Stomach (tissue), 9 donors: Measurements from ENCODE around the gene CCN5. TPM values are rescaled to one million over a fixed set of nuclear protein-coding genes. Genes with fewer than 3 reads are reported as not detected.

Source experiments
- DNase-seq, 2 donors: peaks; one replicate each; pipeline versions ENCODE4 v3.0.0 to v3.0.0-alpha.2; 2013 to 2019
- H3K27ac ChIP-seq, 5 donors: fragments of 200-600 bp in 4 of 5; sonication (generic) in 4 of 5; one replicate each; pipeline ENCODE4 v1.5.1; 2013 to 2019; ENCODE audit warnings: mild to moderate bottlenecking in 1 of 5, moderate library complexity in 1 of 5
- H3K27me3 ChIP-seq, 3 donors: fragments of 200-600 bp; sonication (generic); one replicate each; pipeline ENCODE4 v1.5.1; 2017 to 2019; ENCODE audit warnings: mixed run types in 1 of 3
- H3K36me3 ChIP-seq, 4 donors: fragments of 200-600 bp; sonication (generic); 1 replicate in 3 of 4; 2 replicates in 1 of 4; pipeline ENCODE4 v1.5.1; 2016 to 2019
- H3K4me1 ChIP-seq, 4 donors: fragments of 200-600 bp; sonication (generic); one replicate each; pipeline ENCODE4 v1.5.1; 2016 to 2019
- H3K4me3 ChIP-seq, 4 donors: fragments of 200-600 bp; sonication (generic) in 3 of 4; one replicate each; pipeline ENCODE4 v1.5.1; 2016 to 2019; ENCODE audit warnings: mild to moderate bottlenecking in 1 of 4
- H3K9me3 ChIP-seq, 4 donors: fragments of 200-600 bp; sonication (generic); one replicate each; pipeline ENCODE4 v1.5.1; 2016 to 2019
- CTCF ChIP-seq, 7 experiments: fragments of 450-650 bp in 4 of 7; fragments of 200-600 bp in 3 of 7; sonication (generic) in 3 of 7; IDR thresholded peaks; one replicate each; pipeline ENCODE4 v1.5.1; 2016 to 2019; ENCODE audit warnings: antibody characterized with exemption in 7 of 7, control low read depth in 2 of 7, mild to moderate bottlenecking in 1 of 7
- EP300 ChIP-seq: sonication (generic); formaldehyde crosslinking; IDR thresholded peaks from one replicate; pipeline ENCODE4 v1.6.1; 2017; ENCODE audit warnings: antibody characterized with exemption
- POLR2A ChIP-seq, 4 donors: fragments of 450-650 bp; IDR thresholded peaks; one replicate each; pipeline ENCODE4 v1.6.1; 2016; ENCODE audit warnings: antibody characterized with exemption in 4 of 4, control low read depth in 2 of 4, mild to moderate bottlenecking in 1 of 4, moderate library complexity in 1 of 4
- POLR2AphosphoS5 ChIP-seq, 3 donors: sonication (generic); formaldehyde crosslinking; IDR thresholded peaks; one replicate each; pipeline ENCODE4 v1.6.1; 2016; ENCODE audit warnings: antibody characterized with exemption in 3 of 3
- WGBS, 5 donors: extraction: QIAGEN DNeasy Blood & Tissue Kit in 3 of 5; methylation state at CpG; one replicate each; pipeline versions ENCODE4 v1.1.5 to v1.1.7; 2013 to 2018; 5-methylcytosine and 5-hydroxymethylcytosine counted together
- intact Hi-C: fragments of 100-400 bp; cut with DNase I; formaldehyde crosslinking; loops from one replicate; pipeline ENCODE4 v1.15.1; 2023; ENCODE audit warnings: low total_unique reads
- polyA plus RNA-seq, 3 donors: library from polyadenylated mRNA; stranded (reverse); fragments of 200-250 nt; gene quantifications; one replicate each; pipeline ENCODE4 v1.2.3, GENCODE V29; 2013
- total RNA-seq, 5 donors: library from RNA; depleted of rRNA; stranded (reverse); fragments of >200 nt; gene quantifications; one replicate each; pipeline versions ENCODE4 v1.1.0 to v1.2.3, GENCODE V29; 2014 to 2016
- donor health status: healthy with polysubstance abuse.
- donor health status: Bipolar disorder and iron deficiency.
- donor health status: healthy.

The CCN5 gene
- total and polyA plus RNA-seq, 8 donors = 2.5 to 193 (median 8.2) TPM; not detected in 3

- intact Hi-C loops = no loop called here
- no peaks in the 10 kb centered on the region for H3K36me3 ChIP-seq
- peak overlapping the region in 4 of 5 donors; percentile 8 to 44 (median 28) for H3K27ac ChIP-seq
- no peak overlapping the region for H3K4me3 ChIP-seq
- no peak for TF ChIP-seq POLR2AphosphoS5 (IDR thresholded peaks at IDR 0.05)
- no peak for TF ChIP-seq CTCF (IDR thresholded peaks at IDR 0.05)
- TF ChIP-seq EP300 = no peak
- no peak for TF ChIP-seq POLR2A (IDR thresholded peaks at IDR 0.05)
- H3K27me3 ChIP-seq = peaks cover 0 to 6% (median 0%) of the 10 kb centered on the region in 3 donors
- 25 to 38% (median 35%) methylated on average over 11 of the region's 11 CpGs for WGBS, 5 donors
- H3K9me3 ChIP-seq = no peaks in the 10 kb centered on the region
- peaks cover 0 to 22% (median 18%) of the 10 kb centered on the region in 4 donors for H3K4me1 ChIP-seq
- peak in 1 of 2 donors; percentile 66 for DNase-seq
Measured at GRCh38 chr20:44720997-44721784, 6.0 kb downstream of the CCN5 start.

GRCh38 chr20:44721785-44722054, 6.6 kb downstream of the CCN5 start:
- Histone ChIP-seq H3K4me1 (peaks cover 0 to 17% (median 14%) of the 10 kb centered on the region in 4 donors), H3K27me3 (peaks cover 0 to 6% (median 0%) of the 10 kb centered on the region in 3 donors), H3K4me3 (no peak overlapping the region), H3K27ac (peak overlapping the region in 1 of 5 donors; percentile 8), H3K9me3 (no peaks in the 10 kb centered on the region), H3K36me3 (no peaks in the 10 kb centered on the region)
- 61 to 87% (median 75%) methylated on average over 1 of the region's 1 CpG for WGBS, 5 donors
- DNase-seq = no peak
- intact Hi-C loops = no loop called here
- TF ChIP-seq POLR2A (IDR thresholded peaks at IDR 0.05) (no peak), EP300 (no peak), POLR2AphosphoS5 (IDR thresholded peaks at IDR 0.05) (no peak), CTCF (IDR thresholded peaks at IDR 0.05) (no peak)

GRCh38 chr20:44722990-44723389, 7.8 kb downstream of the CCN5 start:
- Histone ChIP-seq H3K27ac (no peak overlapping the region), H3K36me3 (no peaks in the 10 kb centered on the region), H3K9me3 (no peaks in the 10 kb centered on the region), H3K27me3 (peaks cover 0 to 6% (median 0%) of the 10 kb centered on the region in 3 donors), H3K4me1 (peaks cover 0 to 17% (median 13%) of the 10 kb centered on the region in 4 donors), H3K4me3 (no peak overlapping the region)
- WGBS, 5 donors = 85 to 92% (median 86%) methylated on average over 2 of the region's 2 CpGs
- TF ChIP-seq POLR2AphosphoS5 (IDR thresholded peaks at IDR 0.05) (no peak), POLR2A (IDR thresholded peaks at IDR 0.05) (no peak), EP300 (no peak), CTCF (IDR thresholded peaks at IDR 0.05) (no peak)
- DNase-seq = no peak
- intact Hi-C loops = no loop called here

GRCh38 chr20:44723391-44723790, 8.2 kb downstream of the CCN5 start:
- WGBS, 5 donors = 69 to 75% (median 71%) methylated on average over 7 of the region's 7 CpGs
- intact Hi-C loops = no loop called here
- TF ChIP-seq CTCF (IDR thresholded peaks at IDR 0.05) (no peak), POLR2AphosphoS5 (IDR thresholded peaks at IDR 0.05) (no peak), EP300 (no peak), POLR2A (IDR thresholded peaks at IDR 0.05) (no peak)

More at GRCh38 chr20:44723391-44723790, 8.2 kb downstream of the CCN5 start:
- peaks cover 0 to 19% (median 13%) of the 10 kb centered on the region in 4 donors for H3K4me1 ChIP-seq
- no peaks in the 10 kb centered on the region for H3K9me3 ChIP-seq
- H3K4me3 ChIP-seq = no peak overlapping the region
- no peak overlapping the region for H3K27ac ChIP-seq
- peaks cover 0 to 6% (median 0%) of the 10 kb centered on the region in 3 donors for H3K27me3 ChIP-seq
- H3K36me3 ChIP-seq = no peaks in the 10 kb centered on the region
- no peak for DNase-seq
